Stimulated activated CD8-positive, alpha-beta memory T cell treated with anti-CD3 and anti-CD28 coated beads, Interleukin-12 subunit alpha, Interleukin-12 subunit beta, amount 100 ng/mL, for 24 hours (primary cell): ENCODE data around the gene DTL.

Source experiments
- DNase-seq: peaks from one replicate; pipeline ENCODE4 v3.0.0-alpha.2; 2020; ENCODE audit errors: extremely low read depth

DTL gene

GRCh38 chr1:212127221-212127620 is 91.7 kb downstream of the DTL start:
- no peak for DNase-seq

- no peak for DNase-seq
These were observed 94.2 kb downstream of the DTL start for GRCh38 chr1:212129781-212130180.

- DNase-seq = no peak
These were observed 96.5 kb downstream of the DTL start for GRCh38 chr1:212132025-212132424.

- DNase-seq = no peak
These were observed 97.8 kb downstream of the DTL start for GRCh38 chr1:212133319-212133718.

GRCh38 chr1:212135166-212135565 is 99.6 kb downstream of the DTL start:
- no peak for DNase-seq

GRCh38 chr1:212137854-212138253 is 102.3 kb downstream of the DTL start:
- no peak for DNase-seq

GRCh38 chr1:212138457-212138856 is 102.9 kb downstream of the DTL start:
- no peak for DNase-seq

- DNase-seq = no peak
These were observed 104.1 kb downstream of the DTL start for GRCh38 chr1:212139526-212140135.

GRCh38 chr1:212141404-212141803 is 105.9 kb downstream of the DTL start:
- DNase-seq = no peak

GRCh38 chr1:212142883-212143530 is 107.5 kb downstream of the DTL start:
- DNase-seq = no peak

- no peak for DNase-seq
These were observed 112.1 kb downstream of the DTL start for GRCh38 chr1:212147581-212148033.

GRCh38 chr1:212149566-212149965 is 114.0 kb downstream of the DTL start:
- DNase-seq = no peak

- DNase-seq = no peak
These were observed 116.8 kb downstream of the DTL start for GRCh38 chr1:212152308-212152693.

GRCh38 chr1:212152869-212153268 is 117.3 kb downstream of the DTL start:
- DNase-seq = no peak

GRCh38 chr1:212153635-212154034 is 118.1 kb downstream of the DTL start:
- DNase-seq = no peak
